ENCODE measurements around the gene GATB. TPM values are rescaled to one million over a fixed set of nuclear protein-coding genes. Genes with fewer than 3 reads are reported as not detected.

The GATB gene, protein sequence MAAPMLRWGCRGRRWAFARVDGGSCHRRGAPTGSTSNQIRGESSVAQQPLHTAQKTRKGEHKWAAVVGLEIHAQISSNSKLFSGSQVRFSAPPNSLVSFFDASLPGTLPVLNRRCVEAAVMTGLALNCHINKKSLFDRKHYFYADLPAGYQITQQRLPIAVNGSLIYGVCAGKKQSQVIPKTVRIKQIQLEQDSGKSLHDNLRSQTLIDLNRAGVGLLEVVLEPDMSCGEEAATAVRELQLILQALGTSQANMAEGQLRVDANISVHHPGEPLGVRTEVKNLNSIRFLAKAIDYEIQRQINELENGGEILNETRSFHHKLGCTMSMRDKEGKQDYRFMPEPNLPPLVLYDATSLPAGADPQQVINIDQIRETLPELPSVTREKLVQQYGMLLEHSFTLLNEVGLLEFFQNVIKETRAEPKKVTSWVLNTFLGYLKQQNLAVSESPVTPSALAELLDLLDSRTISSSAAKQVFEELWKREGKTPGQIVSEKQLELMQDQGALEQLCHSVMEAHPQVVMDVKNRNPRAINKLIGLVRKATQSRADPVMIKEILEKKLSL
- total RNA-seq, result 10 to 100 TPM; 13.1 to 14.0 TPM

DNA sequence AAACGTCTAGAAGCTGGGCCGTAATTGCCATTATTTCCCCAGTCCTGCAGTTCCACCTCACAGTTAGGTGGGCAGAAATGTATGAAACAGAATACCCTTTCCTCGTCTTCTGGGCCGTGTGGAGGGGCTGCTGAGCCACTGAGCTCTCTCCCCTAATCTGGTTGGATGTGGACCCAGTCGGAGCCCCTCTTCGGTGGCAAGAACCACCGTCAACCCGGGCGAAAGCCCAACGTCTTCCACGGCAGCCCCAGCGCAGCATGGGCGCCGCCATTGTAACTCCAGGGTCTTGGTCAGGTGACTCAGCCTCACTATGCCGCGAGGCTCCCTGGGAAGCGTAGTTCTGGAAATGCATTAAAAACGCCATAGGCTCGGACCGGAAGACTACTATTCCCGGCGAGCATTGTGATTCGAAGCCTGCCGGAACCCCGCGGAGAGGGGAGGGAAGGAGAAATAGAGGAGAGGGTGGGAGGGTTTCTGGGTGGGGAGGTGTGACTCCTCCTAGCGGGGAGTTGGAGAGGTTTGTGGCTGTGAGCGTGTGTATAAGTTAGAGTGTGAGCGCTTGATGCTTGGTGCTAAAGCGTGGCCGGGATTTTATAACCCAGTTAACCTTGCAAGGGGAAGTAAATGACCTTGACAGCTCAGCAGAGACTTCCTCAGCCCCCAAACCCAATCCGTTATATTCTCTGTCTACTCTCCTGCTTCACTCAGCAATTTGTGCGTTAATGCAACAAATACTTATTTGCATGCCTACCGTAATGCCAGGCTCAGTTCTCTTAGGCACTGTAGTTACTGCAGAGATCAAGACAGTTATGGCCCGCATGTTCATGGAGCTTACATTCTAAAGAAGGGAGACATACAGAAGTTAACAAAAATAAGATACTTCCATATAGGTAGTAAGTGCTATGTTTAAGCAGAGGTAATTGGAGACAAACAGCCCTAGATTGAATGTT, at the start of gene GATB:
GATB (minus strand) TSS at position 296 of the 950 bp plus-strand sequence; CDS start at position 271, 25 bp downstream.
- no peaks in the 10 kb centered on the region for H3K9me3 Mint-ChIP-seq
- POLR2A ChIA-PET, result interaction anchor here (0.7 to 1.0 kb wide), 4 partner anchors 14 to 494 kb away, joined by 3 to 4 read pairs (median 3); no protein-coding TSS in a partner anchor
- CTCF ChIA-PET, result no interaction called here

DNA sequence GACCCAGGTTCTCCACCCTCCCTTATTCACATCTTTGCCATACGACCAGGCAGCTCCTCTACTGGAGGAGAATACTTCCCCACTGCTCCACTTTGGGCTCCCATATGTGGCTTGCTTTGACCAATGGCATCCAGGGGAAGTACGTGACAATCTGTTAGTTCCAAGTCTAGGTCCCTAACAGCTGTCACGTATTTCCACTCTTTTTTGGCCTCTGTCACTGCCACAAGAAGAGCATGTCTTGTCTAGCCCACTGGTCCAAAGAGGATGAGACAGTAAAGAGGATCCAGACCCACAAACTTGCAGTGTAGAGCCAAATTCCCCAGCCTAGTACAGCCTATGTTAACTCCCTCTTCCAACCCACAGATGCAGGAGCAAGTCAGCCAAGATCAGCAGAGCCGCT, 49.7 kb upstream of the GATB start:
- CTCF ChIA-PET, result interaction anchor here (3.0 kb wide), 1 partner anchor 8 kb away, joined by 19 read pairs; no protein-coding TSS in a partner anchor
- Mint-ChIP-seq H3K27me3 (no peaks in the 10 kb centered on the region), H3K4me3 (no peak overlapping the region), H3K27ac (no peak overlapping the region), H3K9me3 (no peaks in the 10 kb centered on the region), H3K36me3 (ENCODE audit: low read depth) (no peaks in the 10 kb centered on the region), H3K4me1 (no peaks in the 10 kb centered on the region)
- POLR2A ChIA-PET, result no interaction called here
- no peak for DNase-seq

More for the DNA sequence above, at the start of gene GATB:
- H3K27me3 Mint-ChIP-seq, result peaks cover 2% of the 10 kb centered on the region
- peaks cover 15% of the 10 kb centered on the region for H3K4me1 Mint-ChIP-seq
- H3K27ac Mint-ChIP-seq, result peak within 1 kb of the TSS; percentile 76
- no peaks in the 10 kb centered on the region for H3K36me3 Mint-ChIP-seq (ENCODE audit: low read depth)
- peak within 1 kb of the TSS; percentile 88 for H3K4me3 Mint-ChIP-seq
- peak; percentile 93 for DNase-seq

GRCh38 chr4:151809716-151810115, 48.9 kb upstream of the GATB start:
- H3K4me1 Mint-ChIP-seq, result no peaks in the 10 kb centered on the region
- POLR2A ChIA-PET, result no interaction called here
- CTCF ChIA-PET, result no interaction called here
- H3K36me3 Mint-ChIP-seq (ENCODE audit: low read depth), result no peaks in the 10 kb centered on the region
- H3K9me3 Mint-ChIP-seq, result no peaks in the 10 kb centered on the region
- H3K27me3 Mint-ChIP-seq, result no peaks in the 10 kb centered on the region
- no peak overlapping the region for H3K4me3 Mint-ChIP-seq
- no peak for DNase-seq
- no peak overlapping the region for H3K27ac Mint-ChIP-seq

GRCh38 chr4:151808542-151808941, 47.7 kb upstream of the GATB start:
- Mint-ChIP-seq H3K27me3 (no peaks in the 10 kb centered on the region), H3K27ac (no peak overlapping the region), H3K36me3 (ENCODE audit: low read depth) (no peaks in the 10 kb centered on the region), H3K4me3 (no peak overlapping the region), H3K9me3 (no peaks in the 10 kb centered on the region), H3K4me1 (no peaks in the 10 kb centered on the region)
- CTCF ChIA-PET, result no interaction called here
- DNase-seq, result no peak
- POLR2A ChIA-PET, result no interaction called here

DNA sequence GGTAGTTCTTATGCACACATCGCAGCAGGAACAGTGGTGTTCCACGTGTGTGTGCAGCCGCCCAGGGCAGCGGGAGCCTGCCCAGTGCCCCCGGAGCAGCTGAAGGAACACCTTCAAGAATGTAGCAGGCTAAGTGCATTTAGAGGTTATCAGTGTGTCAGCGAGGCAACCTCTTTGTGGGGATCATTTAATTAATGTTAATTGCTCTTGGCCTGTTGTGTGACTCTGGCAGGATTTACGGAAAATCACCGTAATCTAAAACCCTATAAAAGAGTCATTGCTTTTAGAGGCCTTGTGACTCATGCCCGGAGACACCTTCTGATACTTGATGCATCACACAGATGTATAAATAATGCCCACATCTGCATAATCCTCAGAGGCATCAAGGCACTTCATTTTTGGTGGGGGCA, 47.3 kb upstream of the GATB start:
- Mint-ChIP-seq H3K27ac (no peak overlapping the region), H3K36me3 (ENCODE audit: low read depth) (no peaks in the 10 kb centered on the region), H3K4me1 (no peaks in the 10 kb centered on the region), H3K27me3 (no peaks in the 10 kb centered on the region), H3K4me3 (no peak overlapping the region), H3K9me3 (no peaks in the 10 kb centered on the region)
- CTCF ChIA-PET, result no interaction called here
- no peak for DNase-seq
- POLR2A ChIA-PET, result no interaction called here

GRCh38 chr4:151807220-151807619, 46.4 kb upstream of the GATB start:
- no peaks in the 10 kb centered on the region for H3K36me3 Mint-ChIP-seq (ENCODE audit: low read depth)
- ChIA-PET POLR2A (no interaction called here), CTCF (no interaction called here)
- H3K9me3 Mint-ChIP-seq, result no peaks in the 10 kb centered on the region
- H3K4me1 Mint-ChIP-seq, result no peaks in the 10 kb centered on the region
- DNase-seq, result no peak
- H3K27ac Mint-ChIP-seq, result no peak overlapping the region
- H3K4me3 Mint-ChIP-seq, result no peak overlapping the region
- H3K27me3 Mint-ChIP-seq, result no peaks in the 10 kb centered on the region

DNA sequence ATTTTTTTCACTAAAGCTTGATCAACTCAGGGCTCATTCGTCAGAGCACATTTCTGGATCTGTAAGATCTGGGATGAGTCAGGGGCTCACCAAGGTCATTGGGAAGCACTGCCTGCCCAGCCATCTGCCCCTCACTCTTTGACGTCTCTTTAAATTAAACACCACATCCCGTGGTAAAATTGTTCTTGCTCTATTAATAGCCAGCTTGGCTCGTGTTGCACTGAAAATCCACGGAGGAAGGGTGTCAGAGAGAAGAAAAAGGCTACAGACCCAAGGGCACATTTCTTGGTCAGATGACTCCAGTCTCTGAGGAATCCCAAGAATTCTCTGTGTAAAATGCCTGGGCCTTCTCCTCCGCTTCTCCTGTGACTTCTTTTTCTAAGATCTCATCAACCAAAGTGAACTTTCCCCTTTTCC, 45.7 kb upstream of the GATB start:
- CTCF ChIA-PET, result no interaction called here
- Mint-ChIP-seq H3K27ac (no peak overlapping the region), H3K27me3 (no peaks in the 10 kb centered on the region), H3K4me3 (no peak overlapping the region), H3K9me3 (no peaks in the 10 kb centered on the region), H3K36me3 (ENCODE audit: low read depth) (no peaks in the 10 kb centered on the region), H3K4me1 (no peaks in the 10 kb centered on the region)
- DNase-seq, result no peak
- POLR2A ChIA-PET, result no interaction called here

DNA sequence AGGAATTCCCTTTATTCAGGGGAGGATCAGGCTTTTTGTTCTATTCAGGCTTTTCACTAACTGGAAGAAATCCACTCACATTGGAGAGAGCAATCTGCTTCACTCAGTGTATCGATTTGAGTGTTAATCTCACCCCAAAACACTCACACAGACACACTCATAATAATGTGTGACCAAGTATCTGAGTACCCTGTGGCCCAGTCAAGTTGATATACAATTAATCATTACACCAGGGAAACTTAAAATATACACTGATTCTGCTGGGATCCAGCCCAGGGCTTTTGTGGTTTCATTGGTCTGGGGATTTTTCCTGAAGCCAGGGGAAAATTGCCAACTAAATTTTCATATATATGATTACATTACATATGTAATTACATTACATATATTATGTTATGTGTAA, 44.0 kb upstream of the GATB start:
- no peaks in the 10 kb centered on the region for H3K4me1 Mint-ChIP-seq
- H3K27ac Mint-ChIP-seq, result no peak overlapping the region
- no peak overlapping the region for H3K4me3 Mint-ChIP-seq
- H3K27me3 Mint-ChIP-seq, result no peaks in the 10 kb centered on the region
- no peaks in the 10 kb centered on the region for H3K9me3 Mint-ChIP-seq
- POLR2A ChIA-PET, result no interaction called here
- CTCF ChIA-PET, result no interaction called here
- DNase-seq, result no peak
- no peaks in the 10 kb centered on the region for H3K36me3 Mint-ChIP-seq (ENCODE audit: low read depth)

GRCh38 chr4:151804086-151804630, 43.4 kb upstream of the GATB start:
- ChIA-PET CTCF (interaction anchor here (2.9 kb wide), 1 partner anchor 7 kb away, joined by 19 read pairs; no protein-coding TSS in a partner anchor), POLR2A (no interaction called here)

GRCh38 chr4:151803246-151803645, 42.4 kb upstream of the GATB start:
- POLR2A ChIA-PET, result no interaction called here
- Mint-ChIP-seq H3K27ac (no peak overlapping the region), H3K4me3 (no peak overlapping the region), H3K27me3 (no peaks in the 10 kb centered on the region), H3K36me3 (ENCODE audit: low read depth) (no peaks in the 10 kb centered on the region), H3K9me3 (no peaks in the 10 kb centered on the region), H3K4me1 (no peaks in the 10 kb centered on the region)
- DNase-seq, result no peak
- CTCF ChIA-PET, result interaction anchor here (1.0 to 2.9 kb wide), 4 partner anchors 8 to 58 kb away, joined by 3 to 19 read pairs (median 7); no protein-coding TSS in a partner anchor

More at GRCh38 chr4:151804086-151804630, 43.4 kb upstream of the GATB start:
- Mint-ChIP-seq H3K9me3 (no peaks in the 10 kb centered on the region), H3K4me3 (no peak overlapping the region), H3K27me3 (no peaks in the 10 kb centered on the region), H3K4me1 (no peaks in the 10 kb centered on the region), H3K36me3 (ENCODE audit: low read depth) (no peaks in the 10 kb centered on the region), H3K27ac (no peak overlapping the region)
- no peak for DNase-seq

DNA sequence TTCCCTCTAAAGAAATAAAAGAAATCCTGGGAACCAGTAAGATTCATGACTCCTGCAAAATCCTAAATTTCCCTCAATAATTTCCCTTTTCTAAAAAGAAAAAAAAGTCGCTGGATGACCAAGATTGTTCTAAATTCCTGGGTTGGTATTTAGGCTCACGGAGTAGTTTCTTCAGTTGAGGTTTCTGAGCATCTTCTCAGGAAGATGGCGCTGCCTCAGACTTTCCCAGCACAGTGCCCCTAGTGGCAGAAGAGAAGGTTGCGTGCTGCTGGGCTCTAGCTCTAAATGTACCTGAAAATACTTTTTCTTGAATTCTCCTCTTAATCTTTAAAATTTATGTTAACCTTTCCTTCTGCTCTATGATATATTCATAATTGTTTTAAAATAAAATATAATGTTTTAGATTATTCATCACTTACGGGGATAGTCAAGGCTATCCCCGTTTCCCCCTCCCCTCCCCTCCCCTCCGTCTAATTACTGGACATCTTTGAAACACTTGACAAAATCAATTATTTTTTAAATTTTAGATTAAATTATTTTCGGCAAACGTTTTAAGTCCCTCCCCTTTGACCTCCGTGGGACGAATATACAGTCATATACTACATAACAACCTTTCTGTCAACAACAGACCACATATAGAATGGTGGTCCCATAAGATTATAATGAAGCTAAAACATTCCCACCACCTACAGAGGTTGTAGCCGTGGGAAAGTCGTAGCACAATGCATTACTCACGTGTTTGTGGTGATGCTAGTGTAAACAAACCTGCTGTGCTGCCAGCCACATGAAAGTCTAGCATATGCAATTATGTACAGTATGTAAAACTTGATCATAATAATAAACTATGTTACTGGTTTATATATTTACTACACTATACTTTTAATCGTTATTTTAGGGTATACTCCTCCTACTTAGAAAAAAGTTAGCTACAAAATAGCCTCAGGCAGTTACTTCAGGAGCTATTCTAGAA, 41.0 kb upstream of the GATB start:
- no peaks in the 10 kb centered on the region for H3K4me1 Mint-ChIP-seq
- no peak overlapping the region for H3K4me3 Mint-ChIP-seq
- DNase-seq, result peak; percentile 63
- no peaks in the 10 kb centered on the region for H3K27me3 Mint-ChIP-seq
- H3K9me3 Mint-ChIP-seq, result no peaks in the 10 kb centered on the region
- POLR2A ChIA-PET, result no interaction called here
- H3K27ac Mint-ChIP-seq, result no peak overlapping the region
- H3K36me3 Mint-ChIP-seq (ENCODE audit: low read depth), result no peaks in the 10 kb centered on the region
- CTCF ChIA-PET, result interaction anchor here (0.7 to 2.9 kb wide), 15 partner anchors 8 to 571 kb away, joined by 3 to 19 read pairs (median 4); no protein-coding TSS in a partner anchor
